ENCODE measurements around the gene STK32B. TPM values are rescaled to one million over a fixed set of nuclear protein-coding genes. Genes with fewer than 3 reads are reported as not detected.

Gene STK32B
- total and polyA plus RNA-seq, 4 donors = 0.02 to 0.28 (median 0.08) TPM; not detected in 1

GRCh38 chr4:5337731-5338130 lies 286.5 kb downstream of the STK32B start:
- no peak for TF ChIP-seq GABPA (IDR thresholded peaks at IDR 0.05 in 1 of 2, conservative IDR thresholded peaks at IDR 0.05 in 1 of 2)
- no peak for TF ChIP-seq SP1 (IDR thresholded peaks at IDR 0.05)
- TF ChIP-seq CTCF (IDR thresholded peaks at IDR 0.05; ENCODE audit: low read depth, low read length, missing input control) = no peak
- TF ChIP-seq EGR1 (IDR thresholded peaks at IDR 0.05; ENCODE audit: low read depth in 2 of 2) = no peak
- no peak for TF ChIP-seq HNF4A (conservative IDR thresholded peaks at IDR 0.05)
- TF ChIP-seq RXRA (IDR thresholded peaks at IDR 0.05) = no peak
- TF ChIP-seq REST (IDR thresholded peaks at IDR 0.05) = no peak
- TF ChIP-seq TAF1 (conservative IDR thresholded peaks at IDR 0.05) = no peak
- TF ChIP-seq HNF4G (IDR thresholded peaks at IDR 0.05) = no peak
- no peak for TF ChIP-seq YY1 (IDR thresholded peaks at IDR 0.05)
- no peak for TF ChIP-seq FOXA1 (IDR thresholded peaks at IDR 0.05)
- TF ChIP-seq FOXA2 (IDR thresholded peaks at IDR 0.05) = no peak
- TF ChIP-seq NR2F2 (IDR thresholded peaks at IDR 0.05) = no peak
- H3K27ac ChIP-seq (ENCODE audit: low read depth in 1 of 2, low read length in 2 of 2) = no peak overlapping the region
- DNase-seq (ENCODE audit: low spot score) = no peak
- H3K9me3 ChIP-seq (ENCODE audit: control insufficient read depth in 4 of 4, low read length in 3 of 4) = no peaks in the 10 kb centered on the region
- H3K4me3 ChIP-seq (ENCODE audit: low read depth in 1 of 3, low read length in 3 of 3) = no peak overlapping the region
- H3K27me3 ChIP-seq (ENCODE audit: control insufficient read depth in 4 of 4, insufficient read depth in 4 of 4, low read length in 3 of 4) = peaks cover 0 to 2% (median 0%) of the 10 kb centered on the region in 4 donors
- no peak overlapping the region for H3K9ac ChIP-seq (ENCODE audit: low read depth in 1 of 2, low read length in 2 of 2)
- no peaks in the 10 kb centered on the region for H3K36me3 ChIP-seq (ENCODE audit: control insufficient read depth in 4 of 4, insufficient read depth in 3 of 4, low read depth in 1 of 4, low read length in 3 of 4)
- 55% methylated on average over 2 of the region's 2 CpGs for WGBS
- no peaks in the 10 kb centered on the region for H3K4me1 ChIP-seq (ENCODE audit: control insufficient read depth in 4 of 4, insufficient read depth in 4 of 4, low read length in 3 of 4)

- H3K27me3 ChIP-seq (ENCODE audit: control insufficient read depth in 4 of 4, insufficient read depth in 4 of 4, low read length in 3 of 4) = peaks cover 0 to 2% (median 0%) of the 10 kb centered on the region in 4 donors
- DNase-seq (ENCODE audit: low spot score) = no peak
- TF ChIP-seq CTCF (IDR thresholded peaks at IDR 0.05; ENCODE audit: low read depth, low read length, missing input control) (no peak), SP1 (IDR thresholded peaks at IDR 0.05) (no peak), TAF1 (conservative IDR thresholded peaks at IDR 0.05) (no peak), HNF4A (conservative IDR thresholded peaks at IDR 0.05) (no peak), YY1 (IDR thresholded peaks at IDR 0.05) (no peak), ATF3 (IDR thresholded peaks at IDR 0.05) (no peak), FOXA1 (IDR thresholded peaks at IDR 0.05) (no peak), JUND (IDR thresholded peaks at IDR 0.05) (no peak), NR2F2 (IDR thresholded peaks at IDR 0.05) (no peak), ZBTB33 (IDR thresholded peaks at IDR 0.05) (no peak), MAX (IDR thresholded peaks at IDR 0.05) (no peak), RAD21 (IDR thresholded peaks at IDR 0.05) (no peak), HNF4G (IDR thresholded peaks at IDR 0.05) (no peak), RXRA (IDR thresholded peaks at IDR 0.05) (no peak), EGR1 (IDR thresholded peaks at IDR 0.05; ENCODE audit: low read depth in 2 of 2) (no peak), REST (IDR thresholded peaks at IDR 0.05) (no peak)
- no peaks in the 10 kb centered on the region for H3K9me3 ChIP-seq (ENCODE audit: control insufficient read depth in 4 of 4, low read length in 3 of 4)
- H3K4me3 ChIP-seq (ENCODE audit: low read depth in 1 of 3, low read length in 3 of 3) = no peak overlapping the region
- no peak overlapping the region for H3K27ac ChIP-seq (ENCODE audit: low read depth in 1 of 2, low read length in 2 of 2)
- no peaks in the 10 kb centered on the region for H3K36me3 ChIP-seq (ENCODE audit: control insufficient read depth in 4 of 4, insufficient read depth in 3 of 4, low read depth in 1 of 4, low read length in 3 of 4)
- no peaks in the 10 kb centered on the region for H3K4me1 ChIP-seq (ENCODE audit: control insufficient read depth in 4 of 4, insufficient read depth in 4 of 4, low read length in 3 of 4)
- no peak overlapping the region for H3K9ac ChIP-seq (ENCODE audit: low read depth in 1 of 2, low read length in 2 of 2)
- 38% methylated on average over 1 of the region's 1 CpG for WGBS
Measured at GRCh38 chr4:5338531-5338930, 287.3 kb downstream of the STK32B start.

Measured in liver (tissue), 9 donors.